Hematopoietic multipotent progenitor cell (in vitro differentiated cells): ENCODE data around the gene SLC6A11. TPM values are rescaled to one million over a fixed set of nuclear protein-coding genes. Genes with fewer than 3 reads are reported as not detected.

Source experiments
- DNase-seq, 3 donors: peaks; one replicate each; pipeline ENCODE4 v3.0.0-alpha.2; 2011 to 2015; ENCODE audit warnings: low read depth in 2 of 3, low spot score in 2 of 3
- total RNA-seq: library from RNA; depleted of rRNA; stranded (reverse); fragments of >200 nt; gene quantifications from one replicate; pipeline ENCODE4 v1.2.3, GENCODE V29; 2012

SLC6A11 gene
- total RNA-seq, 1 donor = under 0.01 TPM

DNA sequence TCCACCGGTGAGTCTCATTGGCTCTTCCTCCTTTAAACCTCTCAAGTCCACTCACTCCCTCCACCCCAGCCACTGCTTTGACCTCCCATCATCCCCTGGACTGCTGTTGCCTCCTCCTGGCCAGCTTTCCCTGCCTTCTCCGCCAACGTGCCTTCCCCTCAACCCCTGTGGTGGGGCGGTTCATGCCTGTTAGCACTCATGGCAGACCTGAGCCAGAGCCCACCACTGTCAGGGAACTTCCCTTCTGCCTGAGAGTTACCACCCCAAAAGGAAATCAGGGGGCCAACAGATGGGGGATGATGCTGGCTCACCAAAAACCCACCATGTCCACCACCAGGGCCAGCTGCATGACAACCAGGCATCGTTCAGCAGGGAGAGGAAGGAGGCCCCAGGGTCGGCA lies 132.3 kb downstream of the SLC6A11 start:
- no peak for DNase-seq

DNA sequence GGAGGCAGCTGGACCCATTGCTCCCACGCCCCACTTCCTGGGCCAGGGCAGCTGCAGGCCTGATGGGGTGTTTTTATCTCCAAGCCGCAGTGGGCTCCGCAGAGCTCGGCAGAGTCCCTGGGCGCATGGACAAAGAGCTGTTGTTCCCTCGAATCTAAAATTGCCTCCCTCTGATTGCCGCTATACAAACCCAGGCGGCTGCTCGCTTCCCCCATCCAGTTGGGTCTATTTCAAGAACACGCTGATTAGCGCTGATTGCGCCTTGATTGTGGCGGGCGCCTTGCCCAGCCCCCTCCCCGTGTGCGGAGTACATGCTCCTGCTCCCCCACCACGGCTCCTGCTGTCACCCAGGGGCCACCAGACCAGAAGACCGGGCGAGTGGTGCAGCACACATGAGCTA lies 133.2 kb downstream of the SLC6A11 start:
- DNase-seq = no peak

DNA sequence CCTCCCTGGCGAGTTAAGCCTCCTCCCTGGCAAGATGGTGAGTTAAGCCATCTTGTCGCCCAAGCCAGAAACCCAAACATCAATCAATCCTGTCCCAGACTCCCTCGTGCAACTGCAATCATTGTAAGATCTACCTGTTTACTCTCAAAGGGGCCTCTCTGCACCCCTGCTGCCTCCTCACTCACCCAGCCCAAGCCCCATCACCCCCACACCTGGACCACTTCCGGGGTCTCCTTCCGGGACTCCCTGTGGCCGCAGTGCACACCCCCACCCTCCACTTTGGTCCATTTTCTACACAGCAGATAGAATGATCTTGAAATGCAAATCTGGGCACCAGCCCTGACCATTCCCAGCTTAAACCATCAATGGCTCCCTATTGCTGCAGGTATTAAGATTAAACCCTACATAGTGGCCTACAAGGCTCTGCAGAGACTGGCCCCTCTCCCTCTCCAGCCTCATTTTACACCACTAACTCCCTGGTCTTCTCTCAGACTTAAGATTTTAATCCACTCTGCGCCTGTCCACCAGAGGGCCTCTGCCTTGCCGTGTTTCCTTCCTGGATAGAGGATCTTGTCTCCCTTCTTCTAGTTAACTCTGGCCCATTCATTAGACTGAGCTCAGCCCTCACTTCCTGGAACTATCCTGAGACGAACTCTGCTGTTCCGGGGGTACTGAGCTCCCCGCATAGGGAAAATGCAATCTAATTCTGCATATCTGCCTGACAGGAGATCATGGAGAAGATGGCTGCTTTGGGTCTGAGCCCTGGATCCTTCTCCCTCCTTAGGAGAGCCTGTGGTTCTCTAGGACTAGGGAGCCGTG lies 134.7 kb downstream of the SLC6A11 start:
- DNase-seq = peak in 1 of 3 donors; percentile 41

DNA sequence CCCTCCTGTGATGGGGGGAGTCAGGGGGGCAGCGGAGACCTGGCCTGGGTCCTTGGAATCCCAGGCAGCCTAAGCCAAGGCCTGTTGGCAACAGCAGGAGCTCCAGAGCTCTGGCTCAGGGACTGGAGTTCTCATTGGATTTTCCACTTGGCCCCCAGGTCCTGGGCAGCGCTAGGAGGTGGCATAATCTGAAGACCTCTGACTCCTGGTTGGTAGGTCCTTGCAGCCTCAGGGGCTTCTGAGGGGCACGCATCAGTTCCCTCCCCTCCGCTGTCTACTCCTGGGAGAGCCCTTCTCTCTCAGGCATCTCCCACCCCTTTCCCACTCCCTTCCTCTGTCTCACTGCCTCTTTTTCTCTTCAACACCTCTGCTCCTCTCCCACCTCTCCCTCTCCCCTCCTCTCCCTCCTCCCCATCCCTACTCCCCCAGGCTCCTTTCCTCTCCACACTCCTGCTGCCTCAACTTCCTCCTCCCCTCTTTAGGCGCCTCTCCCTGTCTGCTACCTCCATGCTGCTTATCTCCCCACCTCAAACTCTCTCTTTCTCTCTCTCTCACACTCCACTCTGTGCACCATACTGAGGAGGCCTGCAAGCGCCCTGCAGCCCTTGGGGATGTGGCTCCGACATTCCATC lies 135.4 kb downstream of the SLC6A11 start:
- DNase-seq = no peak

DNA sequence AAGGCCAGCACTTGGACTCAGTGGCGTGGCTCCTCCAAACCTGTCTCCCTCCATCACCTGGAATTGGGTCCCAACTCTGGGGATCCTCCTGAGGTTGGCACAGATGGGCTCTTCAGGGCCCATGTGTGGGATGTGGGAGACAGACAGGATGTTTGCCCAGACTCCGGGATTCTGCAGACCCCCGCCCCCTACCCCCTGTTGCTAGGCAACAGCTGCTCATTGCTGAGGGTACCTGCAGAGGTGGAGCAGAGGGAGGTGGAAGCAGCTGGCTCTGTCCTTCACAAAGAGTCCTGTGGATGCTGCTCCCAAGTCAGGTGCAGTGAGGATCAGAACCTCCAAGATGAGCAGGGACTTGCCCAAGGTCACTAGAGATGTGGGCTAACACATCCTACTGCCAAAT lies 136.5 kb downstream of the SLC6A11 start:
- no peak for DNase-seq

DNA sequence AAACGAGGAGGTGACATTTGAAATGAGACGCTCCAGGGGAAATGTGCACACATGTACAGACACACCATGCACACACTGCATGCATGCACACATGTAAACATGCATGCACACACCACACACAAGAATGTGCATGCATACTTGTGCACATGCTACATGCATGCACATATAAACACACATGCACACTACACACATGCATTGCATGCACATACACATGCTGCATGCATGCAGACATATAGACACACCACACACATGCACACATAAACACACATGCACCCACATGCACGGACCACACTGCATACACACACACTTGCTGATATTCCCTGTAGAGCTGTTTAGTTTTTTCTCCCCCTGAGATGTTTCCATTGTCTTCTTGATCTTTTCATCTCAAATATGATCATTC lies 138.7 kb downstream of the SLC6A11 start:
- DNase-seq = no peak

DNA sequence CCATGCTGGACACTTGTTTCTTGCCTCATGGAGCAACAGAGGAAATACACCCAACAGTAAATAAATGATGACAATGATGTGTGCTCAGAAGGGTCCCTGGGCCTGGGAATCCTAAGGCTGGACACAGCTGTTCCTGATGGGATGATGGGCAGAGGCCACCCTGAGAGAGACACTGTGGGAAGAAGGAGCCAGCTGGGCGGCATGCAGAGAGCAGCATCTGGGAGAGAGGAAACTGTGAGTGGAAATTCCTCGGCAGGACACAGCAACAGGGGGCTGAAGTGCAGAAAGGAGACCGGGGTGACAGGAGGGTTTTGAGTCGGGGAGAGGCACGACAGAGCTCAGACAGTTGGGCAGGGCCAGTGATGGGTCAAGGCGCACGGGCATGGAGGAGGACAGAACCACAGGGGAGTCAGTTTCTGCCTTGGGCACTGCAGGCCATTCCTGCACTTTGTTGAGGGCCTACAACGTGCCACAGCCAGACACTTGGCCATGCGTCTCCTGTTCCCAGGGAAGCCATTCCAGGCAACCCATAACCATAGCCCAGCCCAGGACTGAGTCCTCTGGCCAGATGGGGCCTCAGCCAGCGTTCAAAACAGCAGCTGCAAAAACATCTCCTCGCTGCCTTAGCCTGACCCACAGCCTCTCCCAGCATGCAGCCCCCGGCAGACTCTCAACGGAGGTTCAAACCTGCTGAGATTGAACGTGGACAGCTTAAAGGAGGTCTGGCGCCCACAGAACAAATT lies 139.9 kb downstream of the SLC6A11 start:
- no peak for DNase-seq

DNA sequence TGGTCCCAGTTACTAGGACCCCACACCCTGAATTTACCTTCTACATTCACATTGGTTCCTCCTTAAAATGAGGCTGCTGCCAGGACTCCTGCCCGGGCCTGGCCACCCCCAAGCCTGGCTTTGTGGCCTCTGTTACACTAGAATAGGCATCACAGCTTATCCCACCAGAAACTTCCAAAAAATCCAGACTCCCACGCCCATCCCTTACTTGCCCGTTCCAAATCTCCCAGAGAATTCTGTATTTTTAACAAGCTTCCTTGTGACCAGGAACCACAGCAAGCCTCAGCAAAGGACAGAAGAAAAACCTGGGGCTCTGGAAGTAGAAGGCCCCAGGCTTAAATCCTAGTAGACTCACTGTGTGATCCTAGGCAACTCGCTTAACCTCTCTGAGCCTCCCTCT lies 140.5 kb downstream of the SLC6A11 start:
- DNase-seq = no peak

DNA sequence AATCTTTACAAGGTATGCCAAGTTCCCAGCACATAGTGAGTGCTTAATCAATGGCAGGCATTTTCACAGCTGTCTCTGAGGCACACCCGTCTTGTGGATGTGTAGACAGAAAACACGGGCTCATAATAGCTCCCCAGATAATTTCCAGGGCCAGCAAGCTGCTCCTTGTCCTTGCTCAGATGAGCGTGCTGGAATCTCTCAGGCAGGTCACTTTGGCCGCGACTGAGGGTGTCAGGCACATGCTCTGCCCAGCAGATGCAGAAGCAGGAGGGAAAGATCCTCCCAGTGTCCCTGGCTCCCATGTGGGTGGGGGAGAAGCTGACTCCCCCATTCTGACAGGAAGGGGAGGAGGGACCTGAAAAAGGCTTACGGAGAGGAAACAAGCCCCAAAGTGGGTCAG lies 141.0 kb downstream of the SLC6A11 start:
- no peak for DNase-seq

DNA sequence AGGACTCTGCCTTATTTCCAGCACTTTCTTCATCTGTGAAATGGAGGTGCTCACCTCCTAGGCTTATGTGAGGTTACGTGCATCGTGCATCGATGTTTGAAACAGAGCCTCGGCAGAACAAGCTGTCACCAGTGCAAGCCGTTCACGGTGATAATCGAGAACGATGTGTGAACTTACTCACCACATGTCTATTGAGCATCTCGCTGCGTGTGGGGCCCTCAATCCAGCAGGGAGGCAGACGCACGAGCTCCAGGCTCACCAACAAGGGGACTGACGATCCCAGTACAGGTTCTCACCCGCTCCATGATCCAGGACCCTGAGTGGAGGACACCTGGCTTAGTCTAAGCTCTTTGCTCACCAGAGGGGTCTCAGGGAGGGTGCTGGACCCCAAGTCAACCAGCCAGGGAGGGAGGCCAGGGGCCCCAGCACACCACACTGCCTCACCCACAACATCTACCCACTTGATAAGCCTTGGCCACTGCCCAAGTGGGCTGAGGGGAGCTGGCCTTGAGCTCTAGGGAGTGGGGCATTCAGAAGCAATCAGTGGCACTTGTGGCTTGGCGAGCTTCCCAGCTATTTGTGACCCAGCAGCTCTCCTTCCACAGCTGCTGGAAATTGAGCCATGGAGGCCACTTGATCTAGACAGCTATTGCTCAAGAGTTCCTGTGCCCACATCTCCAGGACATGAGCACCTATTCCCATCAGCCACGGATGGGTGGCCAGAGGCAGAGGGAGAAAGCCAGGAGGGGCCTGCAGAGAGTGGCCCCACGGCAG lies 142.1 kb downstream of the SLC6A11 start:
- DNase-seq = peak in 2 of 3 donors; percentile 16 to 64

DNA sequence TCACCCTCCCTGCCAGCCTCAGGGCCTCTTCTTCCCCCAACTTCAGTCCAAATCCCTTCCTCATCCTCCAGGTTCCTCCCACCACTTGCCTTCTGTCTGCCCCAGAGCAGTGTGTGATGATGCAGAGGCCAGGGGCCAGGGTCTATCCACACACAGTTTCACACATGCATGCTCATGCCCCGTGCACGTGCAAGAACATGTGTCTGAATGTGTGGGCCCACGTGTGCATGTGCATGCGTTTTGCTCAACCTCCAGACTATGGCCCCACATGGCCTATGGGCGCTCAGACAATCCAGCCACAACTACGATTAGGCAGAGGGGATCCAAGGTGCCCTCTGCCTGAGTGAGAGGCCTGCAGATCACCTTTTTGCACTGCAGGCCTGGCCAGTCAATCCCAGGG lies 144.2 kb downstream of the SLC6A11 start:
- no peak for DNase-seq

DNA sequence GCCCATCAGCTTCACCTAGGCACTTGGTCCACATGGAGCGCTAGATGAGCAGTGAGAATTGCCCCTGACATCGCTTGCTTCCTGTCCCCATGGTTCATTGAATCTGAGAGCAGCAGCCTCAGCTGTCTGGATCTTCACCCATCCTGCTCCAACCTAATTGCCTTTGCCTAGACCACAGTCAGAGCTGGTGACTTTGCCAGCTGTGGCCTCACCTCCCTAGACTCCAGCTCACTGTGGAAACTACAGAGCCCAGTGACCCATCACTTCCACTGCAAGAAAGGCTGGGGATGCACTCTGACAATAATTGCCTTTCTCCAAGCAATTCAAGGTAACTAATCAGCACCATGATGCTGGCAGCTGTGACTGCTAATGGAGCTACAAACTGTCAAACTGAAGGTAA lies 145.9 kb downstream of the SLC6A11 start:
- DNase-seq = no peak

DNA sequence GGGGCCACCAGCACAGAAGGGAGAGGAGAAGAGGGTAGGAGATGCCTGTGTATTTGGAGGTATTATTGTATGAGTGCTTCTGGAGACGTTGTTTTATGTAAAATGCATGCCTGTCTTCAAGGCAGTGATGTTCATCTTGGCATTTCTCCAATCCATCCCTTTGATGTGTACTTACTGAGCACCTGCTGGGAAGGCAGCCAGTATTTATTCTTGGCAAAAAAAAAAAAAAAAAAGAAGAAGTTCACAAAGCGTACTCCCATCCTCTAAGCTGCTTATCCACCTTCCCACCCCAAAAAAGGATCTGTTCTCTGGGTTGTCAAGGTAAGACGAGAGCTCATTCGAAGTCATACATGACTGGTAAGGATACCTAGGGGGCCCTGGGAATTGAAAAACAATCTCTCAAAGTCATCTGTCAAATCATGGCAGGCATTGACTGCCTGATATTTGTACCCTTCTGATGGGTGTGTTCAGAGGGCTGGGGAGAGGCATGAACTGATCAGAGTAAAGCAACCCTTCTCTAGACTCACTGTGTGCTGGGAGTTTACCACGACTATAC lies 146.5 kb downstream of the SLC6A11 start:
- no peak for DNase-seq

DNA sequence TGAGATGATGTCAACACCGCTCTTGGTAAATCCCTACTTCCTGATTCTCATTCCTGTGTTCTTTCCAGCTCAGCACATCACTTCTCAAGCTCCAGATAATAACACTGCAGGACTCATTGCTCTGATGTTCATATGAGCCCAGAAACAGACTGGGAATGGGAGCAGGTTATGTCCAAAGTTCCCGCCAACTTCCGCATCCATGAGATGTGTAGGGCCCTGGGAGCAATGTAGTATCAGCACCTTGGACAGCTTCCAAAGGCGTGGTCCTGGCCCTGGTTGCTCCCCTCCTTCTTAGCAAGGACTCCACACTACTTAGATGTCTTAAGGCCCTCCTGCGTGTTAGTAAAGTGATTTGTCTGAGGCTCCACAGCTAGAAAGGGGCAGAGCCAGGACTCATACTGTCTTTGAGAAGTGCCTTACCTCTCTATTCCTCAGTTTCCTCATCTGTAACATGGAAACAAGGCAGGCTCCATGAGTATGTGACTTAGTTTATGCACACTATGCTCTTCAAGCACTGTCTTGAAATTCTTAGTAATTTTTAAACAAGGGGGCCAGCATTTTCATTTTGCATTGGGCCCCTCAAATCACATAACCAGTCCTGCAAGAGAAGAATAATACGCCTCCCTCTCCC lies 148.6 kb downstream of the SLC6A11 start:
- peak in 1 of 3 donors; percentile 58 for DNase-seq

DNA sequence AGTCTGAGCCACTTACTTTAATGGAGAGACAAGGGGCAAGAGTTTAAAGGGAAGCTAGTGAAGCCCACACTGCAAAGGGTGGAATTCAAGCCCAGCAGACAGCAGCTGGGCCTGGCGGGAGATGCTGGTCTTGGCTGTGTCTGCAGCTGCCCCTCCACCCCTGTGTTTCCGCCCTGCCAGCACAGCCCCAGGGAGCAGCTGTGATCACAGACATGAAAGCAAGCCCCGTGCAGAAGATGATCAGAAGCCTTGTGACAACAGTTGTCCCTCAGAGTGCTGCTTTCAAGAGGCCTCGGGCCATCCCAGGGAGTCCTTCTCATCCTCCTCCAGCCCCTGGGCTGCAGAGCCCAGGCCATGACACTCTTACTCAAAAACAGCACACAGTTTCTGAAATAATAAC lies 152.4 kb downstream of the SLC6A11 start:
- DNase-seq = no peak

DNA sequence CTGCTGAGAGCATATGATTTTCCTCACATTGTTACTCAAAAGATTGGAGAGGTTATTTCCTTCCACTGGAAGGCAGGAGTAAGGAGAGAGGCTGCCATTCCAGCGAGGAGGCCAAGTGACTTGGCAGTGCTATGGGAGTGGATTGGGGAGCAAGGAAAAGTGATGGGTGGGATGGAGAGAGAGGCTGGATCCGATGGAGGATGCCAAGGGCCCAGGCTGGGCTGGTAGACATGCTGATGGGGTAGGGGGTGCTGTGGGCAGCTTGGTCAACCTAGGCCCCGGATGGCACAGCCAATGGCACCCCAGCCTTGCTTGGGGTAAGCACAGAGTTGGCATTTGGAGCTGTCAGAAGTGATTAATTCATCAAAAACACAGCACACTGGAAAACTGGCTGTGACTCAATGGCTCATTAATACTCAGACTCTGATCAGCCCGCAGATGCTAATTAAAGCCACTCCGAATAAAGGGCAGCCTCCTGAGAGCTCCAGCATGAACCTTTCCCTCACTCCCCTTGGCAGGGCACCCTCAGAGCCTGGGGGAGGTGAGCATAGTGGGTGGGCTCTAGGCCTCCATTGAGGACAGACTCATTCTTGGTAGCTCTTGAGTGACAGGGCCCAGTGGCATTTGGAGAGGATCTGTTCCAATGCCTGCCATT lies 154.4 kb downstream of the SLC6A11 start:
- no peak for DNase-seq

DNA sequence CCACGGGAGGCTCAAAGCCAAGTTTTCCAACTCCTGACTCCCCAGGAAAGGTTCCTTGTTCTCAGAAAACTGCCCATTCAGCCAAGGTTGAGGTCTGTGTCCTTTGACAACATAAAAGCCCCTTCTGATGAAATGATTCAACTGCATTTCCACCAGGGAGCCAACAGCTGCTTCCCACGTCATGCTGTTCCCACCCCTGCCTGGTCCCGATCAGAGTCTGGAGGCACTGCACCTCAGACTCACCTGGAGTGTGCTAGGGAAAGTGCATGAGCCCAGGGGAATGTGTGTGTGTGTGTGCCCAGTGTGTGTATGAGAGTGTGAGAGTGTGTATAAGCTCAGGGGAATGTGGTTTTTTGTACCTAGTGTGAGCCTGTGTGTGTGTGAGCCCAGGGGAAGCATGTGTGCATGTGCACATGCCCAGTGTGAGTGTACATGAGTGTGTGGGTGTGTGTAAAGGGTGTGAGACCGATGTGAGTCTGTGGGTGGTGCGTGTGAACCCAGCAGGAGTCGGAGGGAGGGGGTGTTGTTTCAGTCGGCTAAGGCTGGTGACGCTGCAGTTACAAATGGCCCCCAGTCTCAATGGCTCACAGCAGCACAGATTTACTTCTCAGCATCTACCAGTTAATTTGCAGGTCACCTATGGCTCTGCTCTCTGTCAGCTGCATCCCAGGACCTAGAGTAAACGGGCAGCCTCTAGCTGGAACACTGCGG lies 156.2 kb downstream of the SLC6A11 start:
- no peak for DNase-seq

DNA sequence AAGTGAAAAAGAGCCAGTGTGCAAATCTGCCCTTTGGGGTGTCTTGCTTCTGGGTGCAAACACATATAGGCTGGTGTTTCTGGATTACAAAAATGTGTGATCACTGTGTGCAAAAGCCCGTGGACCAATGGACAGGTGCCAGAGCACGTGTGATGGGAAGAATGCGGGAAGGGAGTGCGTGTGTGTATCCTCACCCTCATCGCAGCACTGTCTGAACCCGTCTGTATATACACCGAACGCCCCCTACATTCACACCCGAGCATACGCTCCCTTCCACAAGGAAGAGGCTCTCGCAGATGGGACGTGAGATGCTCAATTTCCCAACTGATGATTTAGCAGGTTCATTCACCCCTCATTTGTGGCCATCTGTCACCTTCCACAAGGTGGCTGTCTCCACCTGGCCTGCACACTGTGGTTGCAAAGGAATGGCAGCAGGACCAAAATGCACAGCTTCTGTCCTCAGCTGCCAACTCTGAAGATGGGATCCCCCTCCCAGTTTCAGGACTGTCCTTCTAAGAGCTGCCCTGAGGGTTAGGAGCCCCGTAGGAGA lies 157.1 kb downstream of the SLC6A11 start:
- DNase-seq = no peak

DNA sequence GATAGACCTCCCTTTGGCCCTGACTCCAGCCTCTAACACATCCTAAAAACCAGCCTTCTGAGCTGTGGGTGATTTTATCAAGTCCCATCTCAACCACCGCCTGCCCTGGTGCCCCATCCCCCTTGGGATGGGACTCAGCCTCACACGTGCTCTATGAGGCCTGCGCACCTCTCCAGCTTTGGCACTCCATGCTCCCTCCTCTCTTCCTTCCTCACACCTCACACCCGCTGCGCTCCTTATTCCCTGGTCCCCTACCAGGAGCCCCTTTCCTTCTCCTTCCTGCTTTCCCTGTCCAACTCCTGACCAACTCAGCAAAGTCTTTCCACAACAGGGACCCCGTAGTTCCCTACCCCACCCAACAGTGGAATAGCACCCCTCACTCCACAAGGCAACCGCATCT lies 158.1 kb downstream of the SLC6A11 start:
- no peak for DNase-seq
